Inflammatory macrophage (primary cell): ENCODE measurements around the gene PPP2R5B.
A peak's percentile ranks its signal among the peaks of the same experiment; 100 is the strongest.
"Not testable (repeated sequence)": the region's sequence is repeated elsewhere in the genome, so short reads cannot be mapped to it uniquely, and the experiment has no call there.

ENCODE experiments used
- DNase-seq, 2 donors: peaks; one replicate each; pipeline ENCODE4 v3.0.0-alpha.2; 2020 to 2022

PPP2R5B gene

DNA sequence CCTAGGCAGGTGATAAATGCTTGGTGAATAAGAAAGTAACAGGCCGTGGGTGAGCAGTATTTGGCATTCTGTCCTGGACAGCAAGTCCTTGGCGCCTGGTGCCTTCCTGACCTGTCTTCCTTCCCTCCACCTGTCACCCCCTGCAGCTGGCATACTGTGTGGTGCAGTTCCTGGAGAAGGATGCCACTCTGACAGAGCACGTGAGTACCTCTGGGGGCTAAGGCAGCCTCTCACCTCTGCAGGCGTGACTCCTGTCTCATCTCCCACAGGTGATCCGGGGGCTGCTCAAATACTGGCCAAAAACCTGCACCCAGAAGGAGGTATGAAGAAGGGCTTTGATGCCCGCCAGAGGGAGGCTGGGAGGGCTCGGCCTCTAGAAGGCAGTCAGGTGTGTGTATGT, 6.8 kb downstream of the PPP2R5B start:
- no peak for DNase-seq

DNA sequence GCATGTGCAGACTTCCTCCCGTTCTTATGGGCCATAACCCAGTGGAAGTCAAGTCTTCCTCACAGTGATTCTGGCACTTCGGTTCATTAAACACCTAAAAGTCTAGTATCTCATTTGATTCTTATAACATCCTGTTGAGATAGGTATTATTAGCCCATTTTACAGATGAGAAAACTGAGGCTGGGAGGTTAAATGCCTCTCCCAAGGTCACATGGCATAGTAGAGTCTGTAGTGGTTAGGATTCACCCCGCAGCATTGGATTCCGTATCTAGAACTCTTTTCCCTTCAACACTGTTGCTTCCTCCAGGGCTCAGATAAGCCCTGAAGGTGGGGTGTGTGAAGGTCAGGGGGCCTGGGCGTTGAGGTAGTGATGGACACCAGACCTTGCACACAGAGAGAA, 7.8 kb downstream of the PPP2R5B start:
- no peak for DNase-seq

DNA sequence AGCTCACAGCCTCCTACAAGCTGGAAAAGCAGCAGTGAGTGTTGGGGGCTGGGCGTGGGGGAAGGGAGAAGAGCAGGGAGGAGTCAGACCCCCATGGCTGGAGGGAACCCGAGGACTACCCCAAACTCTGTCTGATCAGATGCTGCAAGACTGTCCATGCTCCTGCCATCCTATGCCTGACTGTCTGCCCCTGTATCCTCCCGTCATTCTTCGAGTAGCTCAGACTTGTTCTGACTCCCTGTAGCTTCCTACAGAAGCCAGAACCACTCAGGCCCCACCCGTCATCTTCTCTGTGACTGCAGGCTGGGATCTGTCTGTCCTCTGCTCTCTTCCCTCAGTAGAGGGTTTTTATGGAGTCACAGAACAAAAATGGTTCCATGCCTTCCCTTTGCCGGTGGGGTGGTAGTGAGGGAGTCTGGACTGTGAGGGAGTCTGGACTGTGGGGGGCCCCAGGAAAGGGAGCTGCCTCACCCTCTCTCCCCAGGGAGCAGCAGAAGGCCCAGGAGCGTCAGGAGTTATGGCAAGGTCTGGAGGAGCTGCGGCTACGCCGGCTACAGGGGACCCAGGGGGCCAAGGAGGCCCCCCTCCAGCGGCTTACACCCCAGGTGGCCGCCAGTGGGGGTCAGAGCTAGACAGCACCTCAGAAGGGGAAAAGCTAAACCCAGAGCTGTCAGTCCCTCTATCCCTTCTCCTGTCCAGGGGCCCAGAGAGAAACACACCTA, 8.9 kb downstream of the PPP2R5B start:
- no peak for DNase-seq

DNA sequence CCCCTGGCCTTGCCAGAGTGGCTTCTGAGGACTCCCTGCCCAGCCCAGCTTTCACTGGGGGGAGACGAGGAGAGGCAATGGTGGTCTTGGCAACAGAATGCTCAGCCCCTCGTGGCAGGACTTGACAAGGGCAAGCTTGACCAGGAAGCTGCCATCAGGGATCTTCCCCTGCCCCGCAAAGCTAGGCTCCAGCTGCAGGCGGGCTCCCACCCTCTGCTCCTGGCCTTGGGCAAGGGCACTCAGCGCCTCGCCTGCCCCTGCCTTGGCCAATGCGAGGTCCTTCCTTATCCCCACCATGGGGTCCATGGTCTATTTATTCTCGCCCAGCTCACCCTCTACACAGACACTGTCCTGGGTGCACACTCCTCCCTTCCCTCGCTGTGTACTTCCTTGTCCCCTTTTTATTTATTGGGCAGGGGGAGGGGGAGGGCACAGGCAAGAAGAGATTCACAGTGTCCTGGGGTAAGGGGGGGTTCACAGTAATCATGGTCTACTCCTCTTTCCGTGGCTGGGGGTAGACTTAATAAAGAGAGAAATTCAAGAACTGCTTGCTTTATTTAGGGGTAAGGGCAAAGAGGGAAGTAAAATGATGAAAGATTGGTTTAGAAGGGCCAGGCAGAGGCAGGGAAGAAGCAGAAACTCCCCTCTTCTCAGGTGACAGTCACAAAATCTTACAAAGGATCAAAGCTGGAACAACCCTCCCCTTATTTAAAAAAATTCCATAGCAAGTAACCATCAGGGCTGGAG, 9.6 kb downstream of the PPP2R5B start:
- DNase-seq: no peak

DNA sequence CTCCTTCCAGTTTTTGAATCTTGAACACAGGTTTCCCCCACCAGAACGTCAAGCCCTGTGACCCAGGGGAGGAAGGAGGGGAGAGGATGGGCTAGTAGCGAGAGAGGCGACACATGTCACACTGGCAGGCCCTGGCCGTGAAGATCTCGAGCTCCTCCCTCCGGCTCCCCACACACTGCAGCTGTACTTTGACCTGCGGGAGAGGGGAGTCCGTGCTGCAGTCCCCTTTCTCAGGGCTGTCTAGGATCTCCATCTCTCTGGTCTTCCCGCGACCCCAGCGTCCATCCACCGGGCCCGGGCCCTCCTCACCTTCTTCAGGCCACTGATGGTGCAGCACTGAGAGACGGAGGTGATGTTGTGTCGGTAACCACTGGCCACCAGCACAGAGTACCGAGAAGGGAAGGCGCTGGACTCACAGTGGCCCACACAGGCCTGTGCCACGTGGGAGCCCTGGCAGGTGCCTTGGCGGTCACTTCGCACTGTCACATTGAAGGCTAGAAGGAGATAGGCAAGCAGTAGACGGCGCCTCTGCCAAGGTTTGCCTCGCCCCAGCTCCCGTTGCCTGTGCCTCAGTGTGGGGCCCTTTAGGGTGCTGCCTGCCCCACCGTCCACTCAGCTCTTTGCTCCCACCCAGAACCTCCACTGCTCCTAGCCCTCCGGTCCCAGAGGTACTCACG, 10.3 kb downstream of the PPP2R5B start:
- no peak for DNase-seq

DNA sequence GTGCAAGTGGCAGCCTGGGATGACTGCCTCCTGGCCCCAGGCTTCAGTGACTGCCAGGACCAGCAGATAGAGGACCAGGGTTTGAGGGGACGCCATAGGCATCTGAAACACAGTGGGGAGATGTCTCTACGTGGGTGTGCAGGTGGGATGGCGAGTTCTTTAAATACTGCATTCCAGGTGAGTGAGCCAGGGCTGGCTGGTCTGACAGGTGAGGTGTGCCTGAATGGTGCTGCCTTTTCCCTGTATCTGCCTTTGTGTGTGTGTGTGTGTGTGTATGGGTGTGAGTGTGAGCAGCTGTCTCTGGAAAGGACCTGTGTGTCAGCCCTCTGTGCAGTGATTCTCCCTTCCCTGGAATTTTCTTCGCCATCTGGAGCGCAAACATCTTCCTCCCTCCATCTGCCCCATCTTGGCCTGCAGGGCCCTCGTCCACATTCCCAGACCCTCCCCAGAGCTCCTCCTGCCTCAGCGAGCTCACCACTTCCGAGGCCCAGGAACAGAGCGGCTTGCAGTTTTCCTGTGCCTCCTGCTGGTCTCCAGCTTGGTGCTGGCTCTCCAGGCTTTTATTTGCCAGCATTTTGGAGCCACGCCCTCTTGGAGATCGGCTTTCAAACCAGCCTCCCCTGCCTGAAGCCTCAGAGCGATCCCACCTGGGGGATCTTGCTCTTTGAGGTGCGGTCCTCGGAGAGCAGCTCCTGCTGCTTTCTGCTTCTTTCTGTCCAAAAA, 11.0 kb downstream of the PPP2R5B start, which contains the start of gene GPHA2:
Gene GPHA2, minus strand, starts transcription at position 535 of the 723 bp plus-strand sequence. Its CDS starts 433 bp downstream, at position 102.
- DNase-seq: no peak

DNA sequence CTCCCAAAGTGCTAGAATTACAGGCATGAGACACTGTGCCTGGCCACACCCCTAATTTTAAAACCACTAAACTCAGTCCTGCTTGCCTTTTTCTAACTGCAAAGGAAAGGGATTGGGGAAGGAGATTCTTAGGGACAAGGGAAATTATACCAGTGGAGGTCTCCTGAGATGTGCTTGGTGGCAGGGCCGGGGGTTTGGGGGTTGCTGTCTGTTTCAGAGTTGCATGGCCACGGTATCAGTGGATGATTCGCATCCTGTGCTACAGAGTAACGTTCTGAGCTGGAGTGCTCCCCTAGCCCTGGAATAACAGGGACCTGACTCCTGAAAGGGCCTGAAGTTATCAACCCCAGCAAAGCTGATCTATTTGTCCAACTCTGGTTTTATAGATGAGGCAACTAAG, 12.1 kb downstream of the PPP2R5B start:
- DNase-seq: no peak

DNA sequence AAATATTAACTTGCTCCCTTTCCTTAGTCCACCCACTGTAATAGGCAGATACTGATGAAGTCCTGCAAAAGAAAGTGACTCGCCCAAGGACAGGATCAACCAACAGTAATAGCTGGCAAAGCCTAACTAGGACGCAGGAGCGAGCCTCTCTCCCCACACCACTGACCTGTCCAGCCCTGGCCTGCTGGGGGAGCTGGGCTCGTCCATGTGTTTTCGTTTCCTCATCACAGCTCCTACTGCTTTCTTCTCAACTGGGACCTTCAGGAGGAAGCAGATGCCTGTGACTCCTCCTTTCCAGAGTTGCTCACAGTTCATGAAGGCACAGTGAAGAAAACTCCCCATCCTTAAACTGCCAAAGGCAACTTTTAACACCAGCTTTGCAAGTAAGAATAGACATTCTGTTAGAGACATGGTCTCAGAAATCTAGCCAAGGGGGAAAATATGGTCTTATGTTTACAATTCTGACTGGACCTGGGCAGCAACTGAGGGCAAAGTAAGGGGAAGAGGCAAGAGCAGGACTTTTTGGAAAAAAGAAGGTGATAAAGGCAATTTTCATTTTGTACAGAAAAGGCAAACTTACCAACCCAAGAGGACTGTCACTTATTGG, 22.8 kb downstream of the PPP2R5B start:
- peak; percentile 29 to 58 for DNase-seq

DNA sequence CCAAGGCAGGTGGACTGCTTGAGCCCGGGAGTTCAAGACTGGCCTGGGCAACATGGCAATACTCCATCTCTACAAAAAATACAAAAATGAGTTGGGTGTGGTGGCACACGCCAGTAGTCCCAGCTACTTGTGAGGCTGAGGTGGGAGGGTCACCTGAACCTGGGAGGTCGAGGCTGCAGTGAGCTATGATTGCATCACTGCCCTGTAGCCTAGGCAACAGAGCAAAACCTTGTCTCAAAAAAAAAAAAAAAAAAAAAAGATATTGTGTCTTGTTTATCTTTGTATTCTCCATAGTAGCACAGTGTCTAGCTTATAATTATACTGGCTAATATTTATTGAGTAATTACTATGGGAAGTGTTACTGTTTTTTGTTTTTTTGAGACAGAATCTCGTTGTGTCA, 27.0 kb downstream of the PPP2R5B start:
- no peak for DNase-seq

DNA sequence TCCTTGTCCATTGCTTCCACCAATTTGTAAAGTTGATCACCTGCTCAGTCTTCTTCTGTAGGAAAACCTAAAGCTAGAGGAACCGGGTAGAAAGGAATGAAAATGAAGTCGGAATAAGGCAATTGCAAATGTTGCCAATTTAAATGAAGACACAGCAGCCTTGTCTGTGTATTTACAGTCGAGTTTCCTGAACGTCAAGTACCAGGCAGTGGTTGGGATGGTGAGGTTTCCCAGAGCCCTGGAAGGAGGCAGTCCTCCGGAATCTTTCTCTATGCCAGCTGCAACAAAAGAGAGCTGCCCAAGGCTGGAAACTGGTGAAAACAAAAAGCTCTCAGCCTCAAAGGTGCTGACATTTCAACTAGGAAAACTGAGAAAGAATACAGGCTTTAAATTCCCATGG, 29.7 kb downstream of the PPP2R5B start:
- DNase-seq: no peak

DNA sequence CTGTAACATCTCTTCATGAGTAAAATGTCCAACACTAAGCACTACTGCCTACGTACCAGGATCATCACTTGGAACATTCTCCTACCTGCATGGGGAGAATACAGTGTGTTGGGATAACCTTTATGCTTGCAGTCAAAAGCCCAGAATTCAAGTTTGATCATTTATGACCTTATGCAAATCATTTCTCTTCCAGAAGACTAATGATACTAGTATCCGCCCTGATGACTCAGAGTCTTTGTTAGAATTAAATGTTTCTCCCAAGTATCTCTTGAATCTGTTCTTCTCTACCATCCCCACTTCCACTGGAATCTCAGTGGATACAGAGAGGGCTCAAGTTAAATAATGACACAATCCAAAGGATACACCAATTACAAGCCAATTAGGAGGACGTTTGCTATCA, 35.0 kb downstream of the PPP2R5B start:
- DNase-seq: no peak

DNA sequence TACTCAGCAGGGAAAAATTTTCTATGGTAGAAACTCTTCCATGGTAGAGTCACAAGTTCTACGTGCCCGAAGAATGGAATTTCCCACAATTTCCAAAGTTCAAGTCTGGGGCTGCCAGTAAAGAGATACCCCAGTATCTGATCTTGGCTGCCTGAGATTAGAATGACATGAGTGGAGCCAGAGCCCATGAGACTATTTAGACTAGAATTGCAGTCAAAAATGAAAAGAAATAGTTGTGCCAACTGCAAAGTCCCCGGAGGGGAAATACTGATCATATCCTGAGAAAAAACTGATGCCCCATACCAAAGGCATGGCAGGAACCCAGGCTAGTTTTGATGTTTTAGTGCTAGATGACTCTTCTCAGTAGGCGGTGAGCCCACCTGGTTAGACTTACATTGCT, 36.2 kb downstream of the PPP2R5B start:
- DNase-seq: no peak

DNA sequence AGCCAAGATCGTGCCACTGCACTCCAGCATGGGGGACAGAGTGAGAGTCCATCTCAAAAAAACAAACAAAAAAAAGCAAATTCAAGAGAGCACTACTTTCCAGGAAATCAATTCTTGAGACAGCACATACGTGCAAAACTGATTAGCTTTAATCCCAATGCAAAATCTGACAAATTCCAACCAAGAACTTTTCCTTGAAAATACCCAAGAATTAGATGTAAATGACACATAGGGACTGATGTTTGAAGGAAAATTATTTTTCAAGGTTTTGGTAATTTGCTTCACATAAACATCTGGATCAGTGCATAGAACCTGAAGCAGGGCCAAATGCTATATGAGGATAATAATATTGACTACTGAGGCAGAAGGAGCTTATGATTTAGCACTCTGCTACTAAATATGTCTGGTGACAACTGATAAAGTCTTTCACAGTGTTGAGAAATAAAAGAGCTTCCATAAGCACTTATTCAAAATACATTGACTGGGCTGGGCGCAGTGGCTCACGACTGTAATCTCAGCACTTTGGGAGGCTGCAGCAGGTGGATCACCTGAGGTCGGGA, 38.7 kb downstream of the PPP2R5B start:
- DNase-seq: no peak

DNA sequence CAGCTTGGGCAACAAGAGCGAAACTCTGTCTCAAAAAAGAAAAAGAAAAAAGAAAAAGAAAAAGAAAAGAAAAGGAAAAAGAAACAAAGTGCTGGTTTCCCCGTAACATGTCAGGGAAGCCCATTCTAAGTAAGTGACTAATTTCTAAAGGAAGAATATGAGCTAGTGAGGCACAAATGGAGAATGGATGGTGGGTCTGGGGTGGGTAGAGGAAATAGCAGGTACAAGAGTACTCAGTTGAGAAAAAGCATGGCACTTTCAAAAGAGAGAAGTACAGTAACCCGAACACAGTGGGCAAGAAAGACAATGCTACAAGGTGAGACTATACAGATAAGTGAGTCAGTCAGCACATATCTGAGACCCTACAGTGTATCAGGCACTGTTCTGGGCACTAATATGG, 42.9 kb downstream of the PPP2R5B start:
- no peak for DNase-seq

DNA sequence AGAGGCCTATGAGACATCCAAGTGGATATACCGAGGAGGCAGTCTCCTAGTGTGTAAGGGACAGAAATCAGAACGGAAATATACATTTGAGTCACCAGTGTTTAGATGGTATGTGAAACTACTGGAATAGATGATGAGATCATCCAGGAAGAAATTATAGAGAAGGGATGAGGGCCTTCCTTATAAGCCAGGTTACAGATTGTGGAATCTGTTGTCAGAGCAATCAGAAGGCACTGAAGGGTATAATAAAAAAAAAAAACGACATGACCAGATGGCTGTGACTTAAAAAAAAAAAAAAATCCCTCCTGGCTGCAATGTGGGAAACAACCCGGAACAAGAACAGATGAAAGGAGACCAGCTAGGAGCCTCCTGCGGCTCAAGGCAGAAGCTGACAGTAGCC, 44.7 kb downstream of the PPP2R5B start:
- no peak for DNase-seq

DNA sequence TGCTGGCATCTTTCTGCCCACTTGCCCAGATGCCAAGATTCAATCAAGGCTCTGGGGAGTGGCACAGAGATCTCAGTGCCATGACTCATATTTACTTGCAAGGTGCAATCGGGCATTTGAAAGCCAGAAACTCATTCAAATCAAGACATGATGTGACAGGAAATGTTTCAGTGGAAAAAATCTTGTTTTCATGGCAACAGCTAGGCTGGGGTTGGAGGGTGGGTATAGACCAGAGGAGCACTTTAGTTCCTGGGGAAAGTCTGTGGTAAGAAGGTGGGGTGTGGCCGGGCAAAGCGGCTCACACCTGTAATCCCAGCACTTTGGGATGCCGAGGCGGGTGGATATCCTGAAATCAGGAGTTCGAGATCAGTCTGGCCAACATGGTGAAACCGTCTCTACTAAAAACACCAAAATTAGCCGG, 46.3 kb downstream of the PPP2R5B start:
- DNase-seq: no peak

DNA sequence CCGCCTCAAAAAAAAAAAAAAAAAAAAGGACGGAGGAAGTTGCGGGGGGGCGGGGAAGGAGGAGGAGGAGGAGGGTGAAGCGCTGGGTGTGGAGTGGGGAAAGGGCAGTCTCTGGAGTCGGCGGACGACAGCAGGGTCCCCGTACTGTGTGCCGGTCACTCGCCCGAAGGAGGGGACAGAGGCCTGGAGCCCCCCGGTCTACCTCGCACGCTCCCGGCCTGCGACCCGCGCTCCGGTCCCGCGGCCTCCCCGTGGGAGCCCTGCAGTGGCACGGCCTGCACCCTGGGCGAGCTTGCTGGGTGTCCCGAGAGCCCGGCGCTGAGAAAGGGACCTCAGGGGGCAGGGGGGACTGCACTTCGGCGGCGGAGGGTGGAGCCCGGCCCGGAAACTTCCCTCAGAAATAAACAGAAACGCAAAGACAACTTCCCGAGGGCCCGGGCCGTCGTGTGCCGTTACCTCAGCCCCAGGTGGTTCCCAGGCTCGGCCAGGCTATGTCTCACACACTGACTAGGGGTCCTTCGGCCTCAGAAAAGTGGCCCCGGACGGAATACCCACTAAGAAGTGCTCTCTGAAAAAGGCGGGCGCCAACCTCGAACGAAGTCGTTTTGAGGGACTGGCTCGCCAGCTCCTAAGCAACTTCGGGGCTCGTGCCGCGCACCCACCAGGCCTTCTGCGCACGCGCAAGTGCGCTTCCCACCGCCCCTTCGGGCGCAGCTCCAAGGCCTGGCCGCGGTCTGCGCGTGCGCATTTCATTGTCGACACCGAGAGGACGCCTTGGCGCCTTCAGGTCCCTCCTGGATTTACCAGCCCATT, 47.1 kb downstream of the PPP2R5B start, which contains the start of gene MAJIN:
Gene MAJIN, minus strand, starts transcription at position 688 of the 813 bp plus-strand sequence. CDS start 12,703 bp downstream, outside the sequence.
- peak; percentile 73 to 83 for DNase-seq

DNA sequence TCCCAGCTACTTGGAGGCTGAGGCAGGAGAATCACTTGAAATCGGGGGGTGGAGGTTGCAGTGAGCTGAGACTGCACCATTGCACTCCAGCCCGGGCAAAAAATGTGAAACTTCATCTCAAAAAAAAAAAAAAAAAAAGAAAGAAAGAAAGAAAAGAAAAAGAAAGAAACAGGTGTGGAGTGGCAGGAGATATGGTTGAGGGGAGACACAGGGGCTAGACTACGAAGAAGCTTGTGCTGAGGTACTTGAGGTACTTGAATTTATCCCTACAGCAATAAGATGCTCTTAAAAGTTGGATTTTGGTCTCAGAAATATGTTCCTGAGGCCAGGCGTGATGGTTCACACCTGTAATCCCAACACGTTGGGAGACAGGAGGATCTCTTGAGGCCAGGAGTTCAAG, 49.6 kb downstream of the PPP2R5B start:
- DNase-seq: no peak

DNA sequence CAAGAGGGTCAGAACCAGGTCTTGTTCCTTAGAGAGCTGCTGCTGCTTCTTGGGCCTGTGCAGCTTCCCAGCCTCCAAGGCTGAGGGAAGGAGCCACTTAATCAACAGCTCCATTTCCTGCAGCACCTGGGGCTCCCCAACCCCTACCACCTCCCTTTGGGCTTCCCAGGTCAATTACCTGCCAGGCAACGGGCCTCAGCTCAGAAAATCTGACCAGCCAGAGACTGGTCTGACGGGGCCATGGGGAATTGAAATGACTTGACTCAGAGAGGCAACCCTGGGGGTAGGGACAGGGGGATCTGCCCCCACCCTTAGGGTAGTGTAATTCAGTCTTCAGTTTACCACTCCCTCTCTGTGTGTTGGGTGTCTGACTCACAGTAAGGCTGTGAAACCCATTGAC, 52.2 kb downstream of the PPP2R5B start:
- no peak for DNase-seq

DNA sequence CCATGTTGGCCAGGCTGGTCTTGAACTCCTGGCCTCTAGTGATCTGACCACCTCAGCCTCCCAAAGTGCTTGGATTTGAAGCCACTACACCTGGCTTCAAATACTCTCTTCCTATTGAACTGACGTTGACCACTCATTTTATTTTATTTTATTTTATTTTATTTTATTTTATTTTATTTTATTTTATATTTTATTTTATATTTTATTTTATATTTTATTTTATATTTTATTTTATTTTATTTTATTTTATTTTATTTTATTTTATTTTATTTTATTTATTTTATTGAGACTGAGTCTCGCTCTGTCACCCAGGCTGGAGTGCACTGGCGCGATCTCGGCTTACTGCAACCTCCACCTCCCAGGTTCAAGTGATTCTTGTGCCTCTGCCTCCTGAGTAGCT, 58.9 kb downstream of the PPP2R5B start:
- not testable (repeated sequence) for DNase-seq
